HEK293 (cell line): ENCODE measurements around the gene TBL1XR1.

Source experiments
- CTCF ChIA-PET: fragments of 350-600 bp; formaldehyde crosslinking; extraction: SDS; loops from one replicate; lab custom pipeline; 2021; ENCODE audit warnings: antibody characterized with exemption; lab: Yijun Ruan, JAX
- POLR2A ChIA-PET: fragments of 300-600 bp; formaldehyde crosslinking; extraction: SDS; loops from one replicate; lab custom pipeline; 2020; ENCODE audit warnings: antibody characterized with exemption, inconsistent platforms; lab: Yijun Ruan, JAX
- H3K27ac ChIP-seq: fragments of 200-500 bp; sonication (Bioruptor generic); 2 replicates; pipeline ENCODE4 v1.5.1; 2014; ENCODE audit warnings: low read depth, low read length, control low read depth, inconsistent platforms; ENCODE audit errors: extremely low read depth
- H3K36me3 ChIP-seq, 2 experiments: fragments of 200-500 bp in 1 of 2; sonication (Bioruptor generic) in 1 of 2; 1 replicate in 1 of 2; 2 replicates in 1 of 2; pipeline ENCODE4 v1.5.1; 2014 to 2017; ENCODE audit warnings: inconsistent platforms in 2 of 2, low read length in 2 of 2; ENCODE audit not compliant: control insufficient read depth in 2 of 2, insufficient read depth in 1 of 2
- H3K4me1 ChIP-seq: fragments of 200-500 bp; sonication (Bioruptor generic); 2 replicates; pipeline ENCODE4 v1.5.1; 2014; ENCODE audit warnings: mild to moderate bottlenecking, low read length, inconsistent platforms; ENCODE audit not compliant: control insufficient read depth, insufficient read depth
- H3K4me3 ChIP-seq: 2 replicates; pipeline ENCODE4 v1.5.1; 2011; ENCODE audit warnings: low read depth, mild to moderate bottlenecking, control low read depth, low read length, moderate library complexity
- H3K9me3 ChIP-seq: fragments of 200-500 bp; sonication (Bioruptor generic); 2 replicates; pipeline ENCODE4 v1.5.1; 2014; ENCODE audit warnings: low read depth, low read length, inconsistent platforms; ENCODE audit not compliant: control insufficient read depth, insufficient read depth
- KLF1 ChIP-seq: fragments of 450-650 bp; formaldehyde crosslinking; IDR thresholded peaks from 2 replicates; pipeline ENCODE4 v1.5.1; 2016; ENCODE audit warnings: missing biosample characterization, missing genetic modification characterization
- KLF10 ChIP-seq: fragments of 450-650 bp; IDR thresholded peaks from 2 replicates; pipeline ENCODE4 v1.5.1; 2018; ENCODE audit warnings: missing biosample characterization, mild to moderate bottlenecking, missing genetic modification characterization
- KLF17 ChIP-seq: fragments of 450-650 bp; formaldehyde crosslinking; IDR thresholded peaks from 2 replicates; pipeline ENCODE4 v1.5.1; 2016; ENCODE audit warnings: missing biosample characterization, missing genetic modification characterization
- PRDM2 ChIP-seq: fragments of 450-650 bp; formaldehyde crosslinking; IDR thresholded peaks from 2 replicates; pipeline ENCODE4 v1.5.1; 2016; ENCODE audit warnings: missing biosample characterization, missing genetic modification characterization, borderline replicate concordance
- TSHZ1 ChIP-seq: fragments of 450-650 bp; formaldehyde crosslinking; IDR thresholded peaks from 2 replicates; pipeline ENCODE4 v1.5.1; 2016; ENCODE audit warnings: missing biosample characterization, missing genetic modification characterization, borderline replicate concordance
- YY1 ChIP-seq: fragments of 450-650 bp; formaldehyde crosslinking; IDR thresholded peaks from 2 replicates; pipeline ENCODE4 v1.5.1; 2018; ENCODE audit warnings: missing biosample characterization, missing genetic modification characterization
- ZBTB8A ChIP-seq: fragments of 450-650 bp; formaldehyde crosslinking; IDR thresholded peaks from 2 replicates; pipeline ENCODE4 v1.5.1; 2016; ENCODE audit warnings: missing biosample characterization, missing genetic modification characterization
- ZFP3 ChIP-seq: fragments of 450-650 bp; formaldehyde crosslinking; IDR thresholded peaks from 2 replicates; pipeline ENCODE4 v1.5.1; 2016; ENCODE audit warnings: low read depth, missing biosample characterization, missing genetic modification characterization
- ZNF280C ChIP-seq: fragments of 450-650 bp; formaldehyde crosslinking; IDR thresholded peaks from 2 replicates; pipeline ENCODE4 v1.5.1; 2016; ENCODE audit warnings: missing biosample characterization, missing genetic modification characterization
- ZNF280D ChIP-seq: fragments of 450-650 bp; formaldehyde crosslinking; IDR thresholded peaks from 2 replicates; pipeline ENCODE4 v1.5.1; 2016; ENCODE audit warnings: missing biosample characterization, missing genetic modification characterization
- ZNF398 ChIP-seq: fragments of 450-650 bp; formaldehyde crosslinking; IDR thresholded peaks from 2 replicates; pipeline ENCODE4 v1.5.1; 2017; ENCODE audit warnings: missing biosample characterization, missing genetic modification characterization
- ZNF501 ChIP-seq: fragments of 450-650 bp; formaldehyde crosslinking; IDR thresholded peaks from 2 replicates; pipeline ENCODE4 v1.5.1; 2016; ENCODE audit warnings: missing biosample characterization, missing genetic modification characterization
- ZNF560 ChIP-seq: fragments of 450-650 bp; formaldehyde crosslinking; IDR thresholded peaks from 2 replicates; pipeline ENCODE4 v1.5.1; 2017; ENCODE audit warnings: missing biosample characterization, missing genetic modification characterization, borderline replicate concordance
- ZNF600 ChIP-seq: fragments of 450-650 bp; formaldehyde crosslinking; IDR thresholded peaks from 2 replicates; pipeline ENCODE4 v1.5.1; 2016; ENCODE audit warnings: missing biosample characterization, missing genetic modification characterization
- ZNF624 ChIP-seq: fragments of 450-650 bp; formaldehyde crosslinking; IDR thresholded peaks from 2 replicates; pipeline ENCODE4 v1.5.1; 2017; ENCODE audit warnings: missing biosample characterization, missing genetic modification characterization
- ZNF658 ChIP-seq: fragments of 450-650 bp; formaldehyde crosslinking; IDR thresholded peaks from 2 replicates; pipeline ENCODE4; 2016; ENCODE audit warnings: missing biosample characterization, missing genetic modification characterization

Gene TBL1XR1

GRCh38 chr3:177146646-177147045 lies 50.6 kb downstream of the TBL1XR1 start (continued):
- TF ChIP-seq TSHZ1 (no peak), ZNF501 (no peak), ZNF280D (tag by site-specific recombination) (no peak), ZNF398 (no peak), ZNF600 (tag by site-specific recombination) (no peak), KLF1 (tag by site-specific recombination) (no peak), YY1 (tag by site-specific recombination) (no peak), PRDM2 (tag by site-specific recombination) (no peak), KLF10 (tag by site-specific recombination) (no peak), ZNF658 (tag by site-specific recombination) (no peak)

- no peaks in the 10 kb centered on the region for H3K9me3 ChIP-seq
- POLR2A ChIA-PET: no interaction called here
- no peak overlapping the region for H3K27ac ChIP-seq
- TF ChIP-seq ZNF280C (no peak), ZNF624 (tag by site-specific recombination) (no peak), KLF17 (no peak), ZBTB8A (tag by site-specific recombination) (no peak), ZFP3 (tag by site-specific recombination) (no peak), ZNF560 (tag by site-specific recombination) (no peak)
Observed at GRCh38 chr3:177145954-177146353, 51.3 kb downstream of the TBL1XR1 start.

More at GRCh38 chr3:177145954-177146353, 51.3 kb downstream of the TBL1XR1 start:
- peaks cover 10% of the 10 kb centered on the region for H3K4me1 ChIP-seq
- no peaks in the 10 kb centered on the region; a peak in 1 of 3 replicates for H3K36me3 ChIP-seq
- CTCF ChIA-PET: no interaction called here
- no peak overlapping the region for H3K4me3 ChIP-seq
